Suprapubic skin (tissue), 4 donors: ENCODE measurements around the gene KDM4B. TPM values are rescaled to one million over a fixed set of nuclear protein-coding genes. Genes with fewer than 3 reads are reported as not detected.

Experiments
- DNase-seq, 2 donors: peaks; one replicate each; pipeline ENCODE4 v3.0.0-alpha.2; 2019; ENCODE audit warnings: low spot score in 2 of 2
- H3K27ac ChIP-seq: fragments of 200-600 bp; sonication (generic); one replicate; pipeline ENCODE4 v1.5.1; 2019
- H3K27me3 ChIP-seq: fragments of 200-600 bp; sonication (generic); one replicate; pipeline ENCODE4 v1.5.1; 2019
- H3K36me3 ChIP-seq: fragments of 200-600 bp; sonication (generic); one replicate; pipeline ENCODE4 v1.5.1; 2019
- H3K4me1 ChIP-seq: fragments of 200-600 bp; sonication (generic); one replicate; pipeline ENCODE4 v1.5.1; 2019
- H3K4me3 ChIP-seq: fragments of 200-600 bp; sonication (generic); one replicate; pipeline ENCODE4 v1.5.1; 2019; ENCODE audit warnings: mild to moderate bottlenecking
- H3K9me3 ChIP-seq: fragments of 200-600 bp; sonication (generic); one replicate; pipeline ENCODE4 v1.5.1; 2019
- CTCF ChIP-seq, 2 donors: fragments of 200-600 bp in 1 of 2; fragments of 450-650 bp in 1 of 2; sonication (generic) in 1 of 2; IDR thresholded peaks; one replicate each; pipeline ENCODE4 v1.5.1; 2016 to 2019; ENCODE audit warnings: antibody characterized with exemption in 2 of 2, mild to moderate bottlenecking in 1 of 2, moderate library complexity in 1 of 2
- EP300 ChIP-seq: sonication (generic); formaldehyde crosslinking; IDR thresholded peaks from one replicate; pipeline ENCODE4 v1.6.1; 2017; ENCODE audit warnings: antibody characterized with exemption
- POLR2A ChIP-seq, 2 donors: fragments of 450-650 bp; IDR thresholded peaks; one replicate each; pipeline ENCODE4 v1.6.1; 2017; ENCODE audit warnings: antibody characterized with exemption in 2 of 2, mild to moderate bottlenecking in 2 of 2, moderate library complexity in 2 of 2
- POLR2AphosphoS5 ChIP-seq, 3 donors: sonication (generic); formaldehyde crosslinking; IDR thresholded peaks; one replicate each; pipeline ENCODE4 v1.6.1; 2017; ENCODE audit warnings: antibody characterized with exemption in 3 of 3
- WGBS: methylation state at CpG from one replicate; pipeline ENCODE4 v1.1.5; 2018; 5-methylcytosine and 5-hydroxymethylcytosine counted together
- total RNA-seq, 4 donors: library from RNA; depleted of rRNA; stranded (reverse); fragments of >200 nt; gene quantifications; one replicate each; pipeline ENCODE4 v1.1.0, GENCODE V29; 2016

KDM4B gene
- total RNA-seq, 4 donors from 2014 or later: 34.2 to 82.7 (median 48.7) TPM

- Histone ChIP-seq H3K27ac (peak overlapping the region; percentile 3), H3K4me1 (peaks cover 42% of the 10 kb centered on the region), H3K36me3 (peaks cover 55% of the 10 kb centered on the region), H3K9me3 (no peaks in the 10 kb centered on the region), H3K4me3 (no peak overlapping the region), H3K27me3 (no peaks in the 10 kb centered on the region)
- TF ChIP-seq POLR2AphosphoS5 (IDR thresholded peaks at IDR 0.05): no peak
- TF ChIP-seq EP300: no peak
- no peak for TF ChIP-seq CTCF (IDR thresholded peaks at IDR 0.05)
- TF ChIP-seq POLR2A (IDR thresholded peaks at IDR 0.05): no peak
- DNase-seq: no peak
- WGBS: 62% methylated on average over 6 of the region's 8 CpGs
Measured at GRCh38 chr19:5132206-5132560, 163.3 kb downstream of the KDM4B start.

- peaks cover 34% of the 10 kb centered on the region for H3K4me1 ChIP-seq
- H3K27ac ChIP-seq: no peak overlapping the region
- no peaks in the 10 kb centered on the region for H3K27me3 ChIP-seq
- TF ChIP-seq POLR2AphosphoS5 (IDR thresholded peaks at IDR 0.05) (no peak), CTCF (IDR thresholded peaks at IDR 0.05) (no peak), EP300 (no peak), POLR2A (IDR thresholded peaks at IDR 0.05) (no peak)
- no peak overlapping the region for H3K4me3 ChIP-seq
- peaks cover 63% of the 10 kb centered on the region for H3K36me3 ChIP-seq
- no peak for DNase-seq
- 97% methylated on average over 17 of the region's 27 CpGs for WGBS
- no peaks in the 10 kb centered on the region for H3K9me3 ChIP-seq
Measured at GRCh38 chr19:5132698-5133651, 164.1 kb downstream of the KDM4B start.

GRCh38 chr19:5133986-5134595, 165.2 kb downstream of the KDM4B start:
- Histone ChIP-seq H3K36me3 (peaks cover 74% of the 10 kb centered on the region), H3K27me3 (no peaks in the 10 kb centered on the region), H3K4me3 (no peak overlapping the region), H3K4me1 (peaks cover 22% of the 10 kb centered on the region), H3K27ac (no peak overlapping the region), H3K9me3 (no peaks in the 10 kb centered on the region)
- 82% methylated on average over 16 of the region's 30 CpGs for WGBS
- TF ChIP-seq POLR2A (IDR thresholded peaks at IDR 0.05): no peak
- no peak for TF ChIP-seq POLR2AphosphoS5 (IDR thresholded peaks at IDR 0.05)
- no peak for TF ChIP-seq EP300
- no peak for TF ChIP-seq CTCF (IDR thresholded peaks at IDR 0.05)
- no peak for DNase-seq

- Histone ChIP-seq H3K27ac (no peak overlapping the region), H3K4me1 (peaks cover 20% of the 10 kb centered on the region), H3K36me3 (peaks cover 80% of the 10 kb centered on the region), H3K9me3 (no peaks in the 10 kb centered on the region), H3K4me3 (no peak overlapping the region), H3K27me3 (no peaks in the 10 kb centered on the region)
- DNase-seq: no peak
- 90% methylated on average over 2 of the region's 10 CpGs for WGBS
- TF ChIP-seq POLR2AphosphoS5 (IDR thresholded peaks at IDR 0.05): no peak
- TF ChIP-seq EP300: no peak
- no peak for TF ChIP-seq POLR2A (IDR thresholded peaks at IDR 0.05)
- no peak for TF ChIP-seq CTCF (IDR thresholded peaks at IDR 0.05)
Measured at GRCh38 chr19:5134691-5135090, 165.8 kb downstream of the KDM4B start.
